Suprapubic skin (tissue), 3 donors: ENCODE data around the gene TIMM23.
"Not testable (repeated sequence)": the region's sequence is repeated elsewhere in the genome, so short reads cannot be mapped to it uniquely, and the experiment has no call there.

Experiments used
- EP300 ChIP-seq: sonication (generic); formaldehyde crosslinking; IDR thresholded peaks from one replicate; pipeline ENCODE4 v1.6.1; 2017; ENCODE audit warnings: antibody characterized with exemption
- POLR2A ChIP-seq, 2 donors: fragments of 450-650 bp; IDR thresholded peaks; one replicate each; pipeline ENCODE4 v1.6.1; 2017; ENCODE audit warnings: antibody characterized with exemption in 2 of 2, mild to moderate bottlenecking in 2 of 2, moderate library complexity in 2 of 2
- TF ChIP-seq, protein P1 (sequence below), 2 donors: fragments of 200-600 bp in 1 of 2; fragments of 450-650 bp in 1 of 2; sonication (generic) in 1 of 2; IDR thresholded peaks; one replicate each; pipeline ENCODE4 v1.5.1; 2016 to 2019; ENCODE audit warnings: antibody characterized with exemption in 2 of 2, mild to moderate bottlenecking in 1 of 2, moderate library complexity in 1 of 2

DNA sequence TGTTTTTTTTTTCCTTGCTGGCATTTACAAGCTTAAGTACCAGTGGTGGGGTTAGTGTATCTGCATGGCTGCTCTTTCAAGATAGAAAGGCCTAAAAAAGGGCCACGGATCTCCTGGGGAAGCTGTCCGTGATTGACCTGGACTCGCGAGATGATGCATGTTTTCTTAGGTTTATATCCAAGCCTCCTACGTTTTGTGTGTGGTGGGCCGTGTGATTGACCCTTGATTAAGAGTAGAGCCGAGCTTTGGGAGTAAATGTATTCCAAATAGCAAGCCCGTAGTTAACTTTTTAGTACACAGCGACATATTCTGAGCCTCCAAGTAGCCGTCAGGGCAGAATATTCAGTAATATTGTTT lies 502 bp downstream of the TIMM23 start:
- TF ChIP-seq, protein P1, sequence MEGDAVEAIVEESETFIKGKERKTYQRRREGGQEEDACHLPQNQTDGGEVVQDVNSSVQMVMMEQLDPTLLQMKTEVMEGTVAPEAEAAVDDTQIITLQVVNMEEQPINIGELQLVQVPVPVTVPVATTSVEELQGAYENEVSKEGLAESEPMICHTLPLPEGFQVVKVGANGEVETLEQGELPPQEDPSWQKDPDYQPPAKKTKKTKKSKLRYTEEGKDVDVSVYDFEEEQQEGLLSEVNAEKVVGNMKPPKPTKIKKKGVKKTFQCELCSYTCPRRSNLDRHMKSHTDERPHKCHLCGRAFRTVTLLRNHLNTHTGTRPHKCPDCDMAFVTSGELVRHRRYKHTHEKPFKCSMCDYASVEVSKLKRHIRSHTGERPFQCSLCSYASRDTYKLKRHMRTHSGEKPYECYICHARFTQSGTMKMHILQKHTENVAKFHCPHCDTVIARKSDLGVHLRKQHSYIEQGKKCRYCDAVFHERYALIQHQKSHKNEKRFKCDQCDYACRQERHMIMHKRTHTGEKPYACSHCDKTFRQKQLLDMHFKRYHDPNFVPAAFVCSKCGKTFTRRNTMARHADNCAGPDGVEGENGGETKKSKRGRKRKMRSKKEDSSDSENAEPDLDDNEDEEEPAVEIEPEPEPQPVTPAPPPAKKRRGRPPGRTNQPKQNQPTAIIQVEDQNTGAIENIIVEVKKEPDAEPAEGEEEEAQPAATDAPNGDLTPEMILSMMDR (IDR thresholded peaks at IDR 0.05) = not testable (repeated sequence)
- TF ChIP-seq EP300; POLR2A (IDR thresholded peaks at IDR 0.05): not testable (repeated sequence)
